Activated CD4-positive, alpha-beta T cell treated with anti-CD3 and anti-CD28 coated beads, Interleukin-2, amount 50 U/mL, for 16 hours (primary cell): ENCODE results near the gene CACNA1D.
"Not testable (repeated sequence)": the region's sequence is repeated elsewhere in the genome, so short reads cannot be mapped to it uniquely, and the experiment has no call there.

Experiments used
- DNase-seq: peaks from one replicate; pipeline ENCODE4 v3.0.0-alpha.2; 2020

The CACNA1D gene

DNA sequence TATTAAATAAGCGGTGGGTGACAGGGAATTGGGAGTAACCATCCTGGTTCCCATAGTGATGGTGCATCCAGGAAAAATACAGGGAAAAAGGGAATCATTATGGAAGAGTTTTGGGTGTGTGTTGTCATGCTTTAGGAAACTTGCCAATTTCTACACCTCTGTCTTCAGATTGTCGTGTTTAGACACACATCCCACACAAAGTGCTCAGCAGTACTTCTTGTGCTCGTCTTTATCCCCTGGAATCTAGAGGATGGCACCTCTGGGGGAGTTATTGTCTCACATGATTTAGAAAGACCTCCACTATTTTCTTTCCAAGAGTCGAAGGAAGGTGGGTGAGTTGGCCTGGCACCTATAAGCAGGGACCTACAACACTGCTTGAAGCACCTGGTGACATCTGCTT lies 35.8 kb downstream of the CACNA1D start:
- DNase-seq = no peak

DNA sequence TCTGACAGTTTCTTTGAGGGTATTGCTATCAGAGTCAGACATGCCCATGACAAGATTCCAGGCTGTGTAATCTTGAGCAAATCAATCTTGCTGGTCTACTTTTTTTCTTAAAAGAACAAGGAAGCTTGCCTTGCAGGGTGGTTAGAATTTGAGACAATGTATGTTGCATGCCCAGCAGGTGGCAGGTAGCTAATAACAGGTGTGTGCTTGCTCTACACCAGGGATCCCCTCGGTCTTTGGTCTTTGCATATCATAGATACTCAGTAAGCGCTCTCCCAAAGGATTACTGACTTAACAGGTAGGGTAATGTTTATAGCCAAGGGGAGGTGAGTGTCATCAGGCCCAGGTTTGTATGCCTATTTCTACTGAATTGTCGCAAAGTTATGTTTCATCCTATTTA lies 37.3 kb downstream of the CACNA1D start:
- DNase-seq = no peak

- no peak for DNase-seq
These were observed 39.1 kb downstream of the CACNA1D start for GRCh38 chr3:53533472-53533871.

DNA sequence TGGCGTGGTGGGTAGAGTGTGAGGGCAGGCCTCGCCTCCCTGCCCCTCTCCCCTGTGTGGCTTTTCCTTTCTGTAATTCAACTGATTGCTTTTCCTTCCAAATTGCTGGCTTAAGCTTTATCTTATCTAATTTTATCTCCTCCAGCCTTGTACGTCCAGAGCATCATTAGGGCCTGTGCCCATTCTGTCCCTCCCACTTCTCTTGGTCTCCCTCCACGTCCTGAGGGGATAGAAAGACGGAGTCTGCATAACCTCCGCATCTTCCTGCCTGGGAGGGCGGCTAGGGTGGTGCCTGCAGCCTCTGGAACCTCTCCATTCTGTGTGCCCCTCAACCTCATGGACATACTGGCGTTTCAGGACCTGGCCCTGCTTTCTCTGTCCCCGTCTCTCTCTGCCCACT lies 39.8 kb downstream of the CACNA1D start:
- no peak for DNase-seq

- DNase-seq = no peak
These were observed 40.4 kb downstream of the CACNA1D start for GRCh38 chr3:53534676-53535400.

DNA sequence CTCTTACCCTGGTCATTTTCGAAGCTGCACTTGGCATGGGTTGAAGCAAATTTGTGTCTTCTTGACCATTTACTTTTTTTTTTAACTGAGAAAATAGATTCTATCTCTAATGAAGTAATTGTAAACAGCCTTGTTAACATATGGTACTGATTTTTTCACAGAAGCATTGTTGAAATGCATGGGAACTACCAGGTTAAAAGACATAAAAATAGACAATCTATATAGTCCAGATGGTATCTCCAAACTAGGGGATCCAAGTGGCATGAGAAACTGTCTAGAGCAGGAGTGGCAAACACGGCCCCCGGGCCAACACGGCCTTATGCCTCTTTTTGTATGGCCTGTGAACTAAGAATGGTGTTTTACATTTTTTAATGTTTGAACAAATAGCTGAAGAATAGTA lies 41.9 kb downstream of the CACNA1D start:
- no peak for DNase-seq

GRCh38 chr3:53544357-53544756 lies 49.9 kb downstream of the CACNA1D start:
- no peak for DNase-seq

DNA sequence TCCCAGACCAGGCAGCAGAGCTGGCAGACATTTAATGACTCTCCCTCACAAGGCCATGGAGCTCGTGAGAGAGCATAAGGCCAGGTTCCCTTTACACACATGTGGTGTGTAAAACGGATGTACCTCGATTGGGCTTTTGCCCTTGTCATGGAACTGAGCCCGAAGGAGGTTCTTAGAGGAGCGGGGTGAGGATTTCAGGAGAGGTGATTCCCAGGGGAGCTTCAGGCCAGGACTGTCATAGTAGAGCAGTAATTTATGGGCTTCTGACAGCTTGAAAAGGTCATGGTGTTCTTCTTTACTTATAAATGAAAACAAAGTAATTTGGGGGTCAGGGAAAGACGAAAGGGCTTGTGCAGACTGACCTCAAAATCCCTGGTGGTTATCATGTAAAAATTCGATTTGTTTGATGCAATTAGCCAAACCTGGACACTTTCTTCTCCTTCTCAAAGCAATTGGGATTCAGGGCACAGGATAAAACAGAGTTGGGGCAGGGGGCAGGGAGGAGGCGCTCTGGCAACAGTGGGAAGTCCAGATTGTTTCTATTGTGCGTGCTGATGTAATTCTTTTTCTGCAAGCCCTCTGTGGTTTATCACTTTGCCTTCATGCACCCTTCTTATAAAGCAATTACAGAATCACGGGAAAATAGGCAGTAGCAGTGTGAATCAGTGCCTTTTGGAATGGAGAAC lies 51.0 kb downstream of the CACNA1D start:
- DNase-seq = no peak

GRCh38 chr3:53545996-53546359 lies 51.6 kb downstream of the CACNA1D start:
- DNase-seq = no peak

- DNase-seq = no peak
These were observed 52.9 kb downstream of the CACNA1D start for GRCh38 chr3:53547327-53547726.

DNA sequence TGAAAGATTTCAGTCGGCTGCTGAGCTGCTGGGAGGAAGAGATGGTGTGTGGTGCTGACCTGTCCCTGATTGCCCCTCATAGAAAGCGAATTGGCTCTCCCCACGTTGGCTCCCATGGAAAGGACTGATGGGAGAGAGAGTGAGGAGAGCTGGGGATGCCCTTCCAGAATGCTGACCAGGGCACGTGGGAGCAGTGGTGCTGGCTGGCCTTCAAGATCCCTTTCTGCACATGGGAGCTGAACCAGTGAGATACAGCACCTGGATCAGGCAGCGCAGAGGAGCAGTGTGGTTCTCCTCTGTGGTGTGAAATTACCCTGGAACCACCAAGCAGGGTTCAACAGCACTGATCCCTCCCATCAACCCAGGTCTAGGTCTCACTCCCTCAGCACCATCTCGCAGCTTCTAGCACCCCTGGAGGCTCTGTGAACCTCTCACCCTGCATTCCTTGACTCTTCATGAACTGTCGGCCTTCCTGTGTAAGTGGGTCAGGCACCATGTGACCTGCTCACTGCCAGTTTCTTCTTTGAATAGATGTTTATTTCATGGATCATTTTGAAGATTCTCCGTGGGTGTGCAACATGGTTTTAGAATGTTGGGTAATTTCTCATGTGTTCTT lies 55.7 kb downstream of the CACNA1D start:
- DNase-seq = no peak

DNA sequence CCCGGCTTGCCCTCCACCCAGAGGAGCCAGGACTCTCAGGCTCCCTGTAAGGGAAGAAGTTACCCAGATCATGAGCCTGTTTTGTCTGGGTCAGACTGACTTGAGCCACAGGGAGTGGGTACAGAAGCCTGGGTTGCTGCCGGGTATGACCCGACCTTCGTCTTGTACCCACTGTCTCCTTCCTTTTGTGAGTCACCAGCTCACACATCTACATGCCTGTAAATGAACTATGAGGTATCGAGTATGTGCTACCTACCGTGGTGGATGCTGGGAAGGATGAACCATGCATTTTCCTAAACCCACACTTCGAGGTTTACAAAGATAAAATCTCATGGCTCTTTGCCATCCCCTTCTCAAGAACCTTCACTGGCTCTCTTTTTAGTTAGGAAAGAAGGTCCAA lies 56.9 kb downstream of the CACNA1D start:
- no peak for DNase-seq

DNA sequence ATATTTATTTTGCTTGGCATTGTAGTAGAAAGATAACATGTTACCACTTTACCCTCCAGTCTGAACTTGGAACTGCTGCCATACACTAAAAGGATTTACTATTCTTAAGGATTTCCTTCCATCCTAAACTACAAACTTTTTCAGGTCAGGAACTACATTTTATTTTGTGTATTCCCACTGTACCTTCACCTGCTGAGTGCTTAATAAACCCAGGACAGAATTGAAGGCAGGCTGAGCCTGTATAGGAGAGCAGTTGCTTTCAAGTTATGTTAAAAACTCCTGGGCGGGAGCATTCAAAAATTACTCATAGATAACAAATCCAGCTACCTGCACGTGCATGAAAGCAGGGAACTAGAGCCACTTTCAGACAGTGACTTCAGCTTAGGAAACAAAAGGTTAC lies 58.3 kb downstream of the CACNA1D start:
- DNase-seq = no peak

- no peak for DNase-seq
These were observed 58.8 kb downstream of the CACNA1D start for GRCh38 chr3:53553200-53553599.

DNA sequence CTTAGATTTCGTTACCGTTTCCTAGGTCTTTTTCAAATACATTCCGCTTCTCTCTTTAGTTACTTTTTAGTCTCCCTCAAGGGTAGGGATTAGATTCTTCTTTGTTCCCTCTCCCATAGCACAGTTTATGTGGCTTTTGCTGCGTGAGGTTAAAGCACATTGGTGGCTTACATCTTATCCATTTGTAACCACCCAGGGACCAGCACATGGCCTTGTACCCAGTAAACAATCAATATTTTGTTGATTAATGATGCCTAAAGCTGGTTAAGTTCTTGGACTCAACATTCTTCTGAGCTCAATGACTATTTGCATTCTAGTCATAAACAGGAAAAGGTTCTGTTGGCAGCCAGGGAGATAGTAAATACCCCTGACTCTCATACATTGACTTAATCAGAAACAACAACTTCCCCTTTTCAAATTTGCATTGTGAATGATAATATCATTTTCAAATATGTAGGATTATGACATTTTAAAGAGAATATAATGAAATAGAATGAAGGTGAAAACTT lies 60.2 kb downstream of the CACNA1D start:
- DNase-seq = no peak

DNA sequence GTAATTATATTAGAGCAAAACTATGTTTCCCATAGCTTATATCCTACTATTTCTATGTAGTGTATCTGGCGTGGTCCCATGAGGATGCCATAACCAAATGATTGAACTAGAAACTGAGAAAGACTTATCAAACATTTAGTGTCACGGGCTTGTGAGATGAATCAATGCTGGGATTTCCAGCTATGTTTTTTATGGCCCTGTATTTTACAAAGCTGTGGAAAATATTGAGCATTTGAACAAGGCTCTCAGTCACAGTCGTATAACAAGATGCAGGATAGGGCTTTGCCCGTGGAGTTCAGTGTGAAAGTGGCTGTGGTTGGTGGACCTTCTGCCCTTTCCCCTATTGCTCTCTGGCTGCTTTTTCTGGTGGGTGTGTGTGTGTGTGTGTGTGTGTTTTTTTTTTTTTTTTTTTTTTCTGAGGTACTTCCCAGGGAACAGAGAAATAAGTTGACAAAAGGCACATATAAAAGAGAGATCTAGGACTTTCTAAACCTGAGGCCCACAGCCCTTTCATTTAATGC lies 60.7 kb downstream of the CACNA1D start:
- DNase-seq = peak; percentile 45

- no peak for DNase-seq
These were observed 72.2 kb downstream of the CACNA1D start for GRCh38 chr3:53566461-53567145.

DNA sequence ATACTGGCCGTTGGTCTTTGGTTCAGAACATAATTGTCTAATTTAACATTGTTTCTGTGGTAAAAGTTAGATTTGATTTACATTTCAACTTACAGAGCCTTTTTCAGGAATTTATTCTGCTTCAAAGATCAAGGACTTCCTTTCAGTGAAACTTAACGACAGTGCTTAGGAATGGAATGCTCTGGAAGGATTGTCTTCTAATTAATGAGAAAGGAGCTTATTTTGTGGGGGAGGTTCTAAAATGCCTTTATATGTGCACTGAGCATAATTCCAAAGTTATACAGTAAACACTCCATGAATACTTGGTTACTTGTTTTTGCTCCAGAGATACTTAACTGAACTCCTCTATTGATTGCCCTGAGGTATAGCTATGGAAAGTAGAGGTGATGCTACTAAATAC lies 75.7 kb downstream of the CACNA1D start:
- no peak for DNase-seq

GRCh38 chr3:53570709-53571108 lies 76.3 kb downstream of the CACNA1D start:
- DNase-seq = no peak

DNA sequence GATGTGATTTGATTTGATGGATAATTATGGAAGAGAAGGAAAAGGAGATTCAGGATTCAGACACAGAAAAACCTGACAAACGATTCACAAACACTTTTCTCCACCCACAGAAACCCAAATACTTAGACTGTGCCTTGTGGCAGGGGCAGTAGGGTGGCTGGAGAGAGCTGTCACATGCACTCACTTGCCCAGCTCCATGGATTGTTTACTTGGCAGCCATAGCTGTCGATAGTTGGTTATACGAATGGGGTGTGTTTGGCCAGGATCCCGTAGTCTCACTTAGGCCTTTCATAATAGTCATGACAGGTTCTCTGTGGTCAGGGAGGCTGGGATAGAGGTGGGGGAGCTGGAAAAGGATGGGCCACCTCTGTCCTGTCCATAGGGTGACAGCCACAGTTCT lies 76.9 kb downstream of the CACNA1D start:
- DNase-seq = no peak

DNA sequence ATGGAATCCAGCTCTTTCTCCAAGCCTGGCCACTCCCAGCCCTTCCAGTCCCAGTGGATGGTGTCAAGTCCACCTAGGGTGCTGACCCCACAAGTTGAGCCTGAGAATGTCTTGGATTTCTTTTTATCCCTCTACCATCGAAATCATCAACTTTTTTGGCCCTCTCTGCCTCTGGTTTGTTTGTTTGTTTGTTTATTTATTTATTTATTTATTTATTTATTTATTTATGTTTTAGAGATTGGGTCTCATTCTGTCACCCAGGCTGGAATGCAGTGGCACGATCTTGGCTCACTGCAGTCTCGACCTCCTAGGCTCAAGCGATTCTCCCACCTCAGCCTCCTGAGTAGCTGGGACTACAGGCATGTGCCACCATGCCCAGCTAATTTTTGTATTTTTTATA lies 77.8 kb downstream of the CACNA1D start:
- not testable (repeated sequence) for DNase-seq

- no peak for DNase-seq
These were observed 83.1 kb downstream of the CACNA1D start for GRCh38 chr3:53577506-53577905.

- no peak for DNase-seq
These were observed 85.2 kb downstream of the CACNA1D start for GRCh38 chr3:53579636-53580035.
